NCI-H2196 treated with DMSO at 0.1 percent for 48 hours (cell line): ENCODE results near the gene MAB21L1.

ENCODE experiments used
- DNase-seq: peaks from one replicate; lab custom pipeline; 2025; ENCODE audit not compliant: unreplicated experiment; lab: John Stamatoyannopoulos, UW

Gene MAB21L1

GRCh38 chr13:35448465-35448864 is 28.0 kb downstream of the MAB21L1 start:
- no peak for DNase-seq
